IPS DF 6.9 (cell line): ENCODE data around the gene IL26.

Source experiments
- DNase-seq: peaks from one replicate; pipeline ENCODE4 v3.0.0-alpha.2; 2013; ENCODE audit warnings: low read depth, low spot score
- H3K27ac ChIP-seq: one replicate; pipeline ENCODE4 v1.5.1; 2013; ENCODE audit warnings: low read length, control low read depth
- H3K27me3 ChIP-seq: 2 replicates; pipeline ENCODE4 v1.6.1; 2013; ENCODE audit warnings: mild to moderate bottlenecking, low read length; ENCODE audit not compliant: control insufficient read depth, insufficient read depth
- H3K36me3 ChIP-seq: 2 replicates; pipeline ENCODE4 v1.6.1; 2013; ENCODE audit warnings: low read length; ENCODE audit not compliant: control insufficient read depth, insufficient read depth
- H3K4me1 ChIP-seq: 2 replicates; pipeline ENCODE4 v1.6.1; 2013; ENCODE audit warnings: low read length; ENCODE audit not compliant: control insufficient read depth, insufficient read depth
- H3K4me3 ChIP-seq: 2 replicates; pipeline ENCODE4 v1.5.1; 2013; ENCODE audit warnings: mild to moderate bottlenecking, low read length
- H3K9me3 ChIP-seq: 2 replicates; pipeline ENCODE4 v1.6.1; 2013; ENCODE audit warnings: low read length, inconsistent platforms; ENCODE audit not compliant: control insufficient read depth, insufficient read depth
- WGBS: extraction: QIAGEN DNeasy Blood & Tissue Kit; methylation state at CpG from one replicate; pipeline ENCODE4 v1.1.7; 2013; ENCODE audit warnings: mixed read lengths, missing lambda C conversion rate; ENCODE audit not compliant: insufficient read length, insufficient coverage; 5-methylcytosine and 5-hydroxymethylcytosine counted together

Gene IL26

DNA sequence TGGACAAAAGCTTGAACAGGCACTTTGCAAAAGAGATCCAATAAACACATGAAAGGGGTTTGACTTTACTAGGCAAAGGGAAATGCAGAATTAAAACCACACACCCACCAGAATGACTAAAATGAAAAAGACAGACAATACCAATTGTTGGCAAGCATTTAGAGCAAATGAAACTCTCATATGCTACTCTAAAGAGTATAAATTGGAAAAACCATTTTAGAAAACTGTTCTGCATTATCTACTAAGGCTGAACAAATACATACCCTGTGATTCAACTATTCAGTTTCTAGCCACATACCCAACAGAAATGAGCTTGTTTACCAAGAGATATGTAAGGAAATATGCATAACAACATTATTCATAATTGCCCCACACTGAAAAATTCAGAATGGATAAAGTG lies 36.3 kb upstream of the IL26 start:
- no peak for DNase-seq
- Histone ChIP-seq H3K27me3 (no peaks in the 10 kb centered on the region), H3K27ac (no peak overlapping the region), H3K9me3 (no peaks in the 10 kb centered on the region), H3K4me1 (no peaks in the 10 kb centered on the region), H3K4me3 (no peak overlapping the region), H3K36me3 (no peaks in the 10 kb centered on the region)

DNA sequence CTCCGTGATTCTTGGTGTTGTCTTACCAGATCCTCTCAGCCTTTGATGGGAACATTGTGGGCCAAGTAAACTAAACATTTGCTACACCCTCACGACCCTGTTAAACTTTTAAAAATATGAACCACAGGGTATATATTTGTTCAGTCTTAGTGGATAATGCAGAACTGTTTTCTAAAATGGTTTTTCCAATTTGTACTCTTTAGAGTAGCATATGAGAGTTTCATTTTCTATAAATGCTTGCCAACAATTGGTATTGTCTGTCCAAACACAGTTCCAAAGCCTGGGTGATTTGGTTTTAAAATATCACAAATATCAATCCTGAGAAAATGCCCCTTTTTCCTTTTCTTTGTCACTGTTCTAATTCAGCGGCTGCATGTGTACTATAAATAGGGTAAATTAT lies 34.5 kb upstream of the IL26 start:
- WGBS, result 100% methylated on average over 1 of the region's 3 CpGs
- H3K36me3 ChIP-seq, result no peaks in the 10 kb centered on the region
- H3K4me3 ChIP-seq, result no peak overlapping the region
- no peak overlapping the region for H3K27ac ChIP-seq
- DNase-seq, result no peak
- H3K9me3 ChIP-seq, result no peaks in the 10 kb centered on the region
- no peaks in the 10 kb centered on the region for H3K27me3 ChIP-seq
- no peaks in the 10 kb centered on the region for H3K4me1 ChIP-seq

DNA sequence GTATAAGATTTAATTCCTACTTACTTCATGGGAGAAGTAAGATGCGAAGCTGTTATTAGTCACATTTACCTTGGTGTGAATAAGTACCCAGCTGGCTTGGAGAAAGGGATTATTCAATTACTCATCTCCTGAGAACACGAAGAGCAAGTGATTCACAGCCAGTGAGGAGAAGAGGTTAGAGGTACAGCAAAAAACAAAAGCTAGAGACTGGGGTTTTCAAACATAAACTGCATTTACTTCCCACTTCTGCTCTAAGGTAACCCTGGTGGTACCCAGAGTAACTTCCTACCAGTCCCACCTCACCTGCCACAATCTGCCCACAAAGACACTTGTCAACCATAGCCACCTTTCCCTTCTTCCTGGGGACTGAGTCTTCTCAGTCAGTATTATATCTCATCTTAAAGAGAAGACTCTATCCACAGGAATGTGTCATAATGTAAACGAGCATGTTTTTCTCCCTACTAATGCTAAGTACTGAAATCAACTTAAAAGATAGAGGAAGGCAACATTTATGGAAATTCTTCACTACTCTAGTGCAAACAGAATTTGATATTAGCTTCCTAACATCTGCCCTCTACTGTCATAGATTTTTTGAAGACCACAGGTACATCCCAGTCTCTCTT lies 33.8 kb upstream of the IL26 start:
- whole genome bisulfite sequencing, result no CpG with 5 or more reads among the region's 3 CpGs
- Histone ChIP-seq H3K4me1 (no peaks in the 10 kb centered on the region), H3K4me3 (no peak overlapping the region), H3K9me3 (no peaks in the 10 kb centered on the region), H3K27me3 (no peaks in the 10 kb centered on the region), H3K27ac (no peak overlapping the region), H3K36me3 (no peaks in the 10 kb centered on the region)
- no peak for DNase-seq

DNA sequence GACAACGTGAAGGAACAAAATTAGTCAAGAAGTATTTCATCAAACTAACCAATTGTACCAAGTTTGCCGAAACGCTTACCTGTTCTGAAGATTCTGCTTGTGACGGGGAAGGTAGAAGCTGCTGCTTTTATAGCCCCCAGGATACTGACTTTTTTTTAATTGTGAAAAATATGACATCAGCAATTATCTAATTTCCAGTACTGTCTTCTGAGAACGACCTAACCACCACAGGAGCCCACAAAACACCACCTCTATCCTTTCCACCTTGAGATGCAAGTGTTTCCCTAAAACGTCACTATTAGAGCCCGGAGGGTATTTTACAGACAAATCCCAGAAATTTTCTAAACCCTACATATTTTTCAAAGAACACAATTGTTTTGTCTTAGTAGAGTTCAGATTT lies 27.9 kb upstream of the IL26 start, which contains the start of gene IL22:
Gene IL22 (minus strand): TSS at position 101 of the 400 bp plus-strand sequence. CDS start 156 bp downstream, outside the sequence.
- no peaks in the 10 kb centered on the region for H3K27me3 ChIP-seq
- no peak within 1 kb of the TSS for H3K27ac ChIP-seq
- no peaks in the 10 kb centered on the region for H3K9me3 ChIP-seq
- DNase-seq, result no peak
- H3K4me3 ChIP-seq, result no peak within 1 kb of the TSS
- H3K4me1 ChIP-seq, result no peaks in the 10 kb centered on the region
- no peaks in the 10 kb centered on the region for H3K36me3 ChIP-seq
- WGBS, result no CpG with 5 or more reads among the region's 7 CpGs

DNA sequence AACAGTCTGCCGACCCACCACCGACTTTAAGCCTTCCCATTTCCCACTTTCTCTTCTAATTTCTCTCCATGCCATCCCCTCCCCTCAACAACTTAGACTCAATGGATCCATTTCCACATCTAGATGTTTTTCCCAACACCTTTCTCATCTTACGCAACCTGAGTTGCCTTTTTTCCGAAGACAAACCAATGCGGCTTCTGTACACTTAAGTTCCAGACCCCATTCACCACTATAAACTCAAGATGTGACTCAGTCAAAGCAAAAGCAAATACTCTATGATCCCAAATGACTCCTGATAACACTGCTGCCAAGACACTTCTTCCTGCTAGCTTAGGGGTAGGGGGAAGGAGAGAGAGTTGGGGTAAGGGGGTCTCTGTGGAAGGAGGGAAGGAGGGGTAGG lies 26.5 kb upstream of the IL26 start:
- no peaks in the 10 kb centered on the region for H3K9me3 ChIP-seq
- DNase-seq, result no peak
- H3K4me3 ChIP-seq, result no peak overlapping the region
- H3K36me3 ChIP-seq, result no peaks in the 10 kb centered on the region
- H3K4me1 ChIP-seq, result no peaks in the 10 kb centered on the region
- WGBS, result no CpG with 5 or more reads among the region's 5 CpGs
- H3K27ac ChIP-seq, result no peak overlapping the region
- no peaks in the 10 kb centered on the region for H3K27me3 ChIP-seq

DNA sequence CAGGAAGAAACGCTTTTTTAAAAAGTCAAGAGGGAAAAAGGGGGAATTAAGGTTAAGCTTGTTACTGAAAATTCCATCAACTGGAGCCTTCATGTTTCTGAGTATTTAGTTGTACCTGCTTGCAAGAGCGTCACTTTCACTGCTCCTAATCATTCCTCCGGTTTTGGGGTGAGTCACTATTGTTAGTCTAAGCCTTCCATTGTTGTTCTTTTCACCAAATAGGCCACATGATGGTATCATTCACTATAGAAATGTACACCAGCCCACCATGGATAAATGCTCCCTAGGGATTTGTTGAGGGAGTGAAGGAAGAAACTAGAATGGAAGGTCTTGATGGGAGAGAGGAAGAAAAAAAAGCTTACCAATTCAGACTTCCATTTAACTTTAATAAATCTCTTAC lies 24.8 kb upstream of the IL26 start:
- H3K9me3 ChIP-seq, result no peaks in the 10 kb centered on the region
- no peaks in the 10 kb centered on the region for H3K36me3 ChIP-seq
- no peak overlapping the region for H3K27ac ChIP-seq
- no peak for DNase-seq
- no peak overlapping the region for H3K4me3 ChIP-seq
- no CpG with 5 or more reads among the region's 3 CpGs for WGBS
- no peaks in the 10 kb centered on the region for H3K4me1 ChIP-seq
- H3K27me3 ChIP-seq, result no peaks in the 10 kb centered on the region

DNA sequence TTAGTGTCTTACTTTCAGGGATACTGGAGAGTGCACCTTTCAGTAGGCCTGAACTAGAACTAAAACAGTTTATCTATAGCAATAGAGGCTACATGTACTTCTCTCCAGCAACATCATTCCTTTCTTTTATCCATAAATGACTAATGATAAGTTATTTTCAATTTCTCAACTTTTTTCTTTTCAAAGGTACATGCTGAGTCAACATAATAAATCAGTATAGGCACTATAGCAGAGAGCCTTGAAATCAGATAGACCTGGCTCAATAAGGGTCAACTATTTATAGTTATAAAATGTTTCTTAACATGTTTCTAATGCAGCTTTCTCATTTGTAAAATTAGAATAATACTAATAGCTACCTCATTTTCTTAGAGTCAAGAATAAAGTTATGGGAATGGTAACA lies 22.2 kb upstream of the IL26 start:
- no peak for DNase-seq
- no peaks in the 10 kb centered on the region for H3K9me3 ChIP-seq
- H3K27me3 ChIP-seq, result no peaks in the 10 kb centered on the region
- no peaks in the 10 kb centered on the region for H3K4me1 ChIP-seq
- H3K27ac ChIP-seq, result no peak overlapping the region
- no peak overlapping the region for H3K4me3 ChIP-seq
- H3K36me3 ChIP-seq, result no peaks in the 10 kb centered on the region

DNA sequence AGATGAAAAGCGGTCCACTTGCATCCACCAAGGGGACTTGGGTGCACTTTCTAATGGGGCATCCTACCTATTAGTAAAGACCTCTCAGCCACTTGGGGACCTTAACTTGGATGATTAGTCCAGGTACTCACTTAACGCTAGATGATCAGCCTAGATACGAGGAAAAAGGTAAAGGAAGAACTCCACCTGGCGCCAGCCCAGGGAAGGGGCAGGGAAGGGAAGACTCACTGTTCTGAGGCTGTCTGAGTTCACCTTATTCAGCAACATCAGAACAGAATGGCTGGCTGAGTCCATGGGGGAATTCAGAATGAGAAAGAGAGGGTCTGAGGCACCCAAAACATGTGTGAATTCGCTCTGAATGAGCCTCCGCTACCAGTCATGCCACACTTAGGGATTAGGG lies 20.7 kb upstream of the IL26 start:
- Histone ChIP-seq H3K4me3 (no peak overlapping the region), H3K36me3 (no peaks in the 10 kb centered on the region), H3K9me3 (no peaks in the 10 kb centered on the region), H3K4me1 (no peaks in the 10 kb centered on the region), H3K27me3 (no peaks in the 10 kb centered on the region), H3K27ac (no peak overlapping the region)
- no peak for DNase-seq
- WGBS, result no CpG with 5 or more reads among the region's 6 CpGs

DNA sequence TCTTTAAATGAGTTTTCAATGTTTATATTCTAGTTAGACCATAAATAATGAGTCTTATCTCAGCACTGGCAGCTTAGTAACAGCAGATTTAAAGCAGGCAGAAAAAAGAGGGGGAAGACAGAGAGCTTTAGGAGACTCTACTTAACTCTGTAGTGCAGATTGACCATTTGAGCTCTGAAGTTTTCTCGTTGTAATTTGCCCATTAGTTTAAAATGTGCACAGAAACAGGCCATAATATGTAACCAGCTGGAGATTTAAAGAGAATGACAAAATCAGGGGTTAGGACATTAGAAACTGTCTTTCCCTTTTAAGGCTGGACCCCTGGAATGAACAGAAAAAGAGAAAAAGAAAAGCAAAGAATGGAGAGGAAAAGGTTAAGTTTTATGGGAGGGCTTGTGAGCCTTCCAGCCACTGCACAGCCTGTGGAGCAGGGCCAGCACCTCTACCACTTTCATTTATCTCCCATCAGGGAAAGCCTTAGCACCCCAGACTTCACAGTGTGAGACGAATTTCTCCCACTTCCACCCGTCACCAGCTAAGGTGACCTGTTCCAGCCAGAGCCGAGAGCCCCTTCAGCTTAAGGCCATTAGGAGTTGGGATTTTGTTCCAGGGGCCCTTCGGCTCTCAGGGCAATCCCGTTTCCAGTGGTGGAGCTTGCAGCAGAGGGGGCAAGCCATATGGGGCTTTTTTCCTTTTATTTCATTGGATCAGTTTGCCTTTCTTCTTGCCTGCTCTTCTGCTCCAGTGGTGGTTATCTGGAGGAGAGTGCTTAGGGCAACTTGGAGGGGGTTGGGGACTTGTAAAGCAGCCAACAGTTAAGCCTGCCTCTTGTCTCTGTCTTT lies 19.8 kb upstream of the IL26 start:
- H3K9me3 ChIP-seq, result no peaks in the 10 kb centered on the region
- no peaks in the 10 kb centered on the region for H3K36me3 ChIP-seq
- H3K27ac ChIP-seq, result no peak overlapping the region
- H3K27me3 ChIP-seq, result no peaks in the 10 kb centered on the region
- H3K4me1 ChIP-seq, result no peaks in the 10 kb centered on the region
- WGBS, result no CpG with 5 or more reads among the region's 6 CpGs
- no peak overlapping the region for H3K4me3 ChIP-seq
- DNase-seq, result no peak

DNA sequence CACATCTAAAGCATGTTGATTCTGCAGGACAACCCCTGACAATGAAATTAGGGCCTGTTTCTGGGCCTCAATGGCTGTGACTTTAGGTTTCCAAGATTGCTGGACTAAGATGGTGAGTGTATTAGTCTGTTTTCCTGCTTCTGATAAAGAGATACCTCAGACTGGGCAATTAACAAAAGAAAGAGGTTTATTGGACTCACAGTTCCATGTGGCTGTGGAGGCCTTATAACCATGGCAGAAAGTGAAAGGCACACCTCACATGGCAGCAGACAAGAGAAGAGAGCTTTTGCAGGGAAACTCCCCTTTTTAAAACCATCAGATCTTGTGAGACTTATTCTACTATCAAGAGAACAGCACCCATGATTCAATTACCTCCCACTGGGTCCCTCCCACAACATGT lies 17.2 kb upstream of the IL26 start:
- Histone ChIP-seq H3K36me3 (no peaks in the 10 kb centered on the region), H3K27me3 (no peaks in the 10 kb centered on the region), H3K4me3 (no peak overlapping the region), H3K9me3 (no peaks in the 10 kb centered on the region), H3K27ac (no peak overlapping the region), H3K4me1 (no peaks in the 10 kb centered on the region)
- DNase-seq, result no peak

DNA sequence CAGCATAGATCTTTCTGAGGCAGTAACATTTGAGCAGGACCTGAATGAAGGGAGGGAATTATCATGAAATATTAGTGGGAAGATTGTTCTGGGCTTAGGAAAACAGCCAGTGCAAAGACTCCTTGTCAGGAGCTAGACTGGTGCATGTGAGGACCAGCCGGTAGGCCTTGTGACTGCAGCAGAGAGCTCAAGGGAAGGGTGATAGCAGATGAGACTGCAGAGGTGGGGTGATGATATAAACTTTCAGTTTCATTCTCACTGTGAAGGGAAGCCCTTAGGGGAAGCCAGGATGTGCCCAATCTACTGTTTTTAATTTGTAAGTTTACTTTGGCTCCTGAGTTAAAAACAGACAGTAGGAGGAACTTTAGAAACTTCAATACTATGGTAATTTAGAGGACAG lies 15.4 kb upstream of the IL26 start:
- no peak overlapping the region for H3K27ac ChIP-seq
- no peaks in the 10 kb centered on the region for H3K27me3 ChIP-seq
- H3K4me3 ChIP-seq, result no peak overlapping the region
- H3K4me1 ChIP-seq, result no peaks in the 10 kb centered on the region
- WGBS, result no CpG with 5 or more reads among the region's 1 CpG
- H3K36me3 ChIP-seq, result no peaks in the 10 kb centered on the region
- no peaks in the 10 kb centered on the region for H3K9me3 ChIP-seq
- no peak for DNase-seq
